ENCODE data around the gene KRTAP5-10.

DNA sequence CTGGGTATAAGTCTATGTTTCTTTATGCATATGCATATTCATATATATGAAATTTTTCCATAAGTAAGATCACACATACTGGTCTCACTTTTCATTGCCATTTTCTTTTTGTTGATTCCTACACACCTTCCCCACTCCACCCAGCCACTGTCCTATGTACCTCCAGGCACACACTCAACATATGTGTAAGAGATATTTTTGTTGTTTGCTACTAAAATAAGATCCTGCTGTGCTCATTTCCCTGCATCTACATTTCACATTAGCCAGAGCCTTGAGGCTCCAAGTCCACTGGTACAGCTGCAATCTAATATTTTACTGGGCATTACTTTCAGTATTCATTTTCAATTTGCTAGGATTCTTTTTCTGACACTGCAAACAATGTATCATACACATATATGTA, 8.1 kb upstream of the KRTAP5-10 start:
- TF ChIP-seq POLR2AphosphoS5 (IDR thresholded peaks at IDR 0.05; ENCODE audit: insufficient read depth, low read depth, low read length) (no peak), EZH2 (IDR thresholded peaks at IDR 0.05; ENCODE audit: borderline replicate concordance, low read depth, low read length, severe bottlenecking) (no peak), POLR2A (IDR thresholded peaks at IDR 0.05; ENCODE audit: low read depth, low read length) (no peak)
